Stomach (tissue), 4 donors: ENCODE measurements around the gene L3MBTL1.

Source experiments
- CTCF ChIP-seq, 7 experiments: fragments of 450-650 bp in 4 of 7; fragments of 200-600 bp in 3 of 7; sonication (generic) in 3 of 7; IDR thresholded peaks; one replicate each; pipeline ENCODE4 v1.5.1; 2016 to 2019; ENCODE audit warnings: antibody characterized with exemption in 7 of 7, control low read depth in 2 of 7, mild to moderate bottlenecking in 1 of 7
- EP300 ChIP-seq: sonication (generic); formaldehyde crosslinking; IDR thresholded peaks from one replicate; pipeline ENCODE4 v1.6.1; 2017; ENCODE audit warnings: antibody characterized with exemption
- POLR2A ChIP-seq, 4 donors: fragments of 450-650 bp; IDR thresholded peaks; one replicate each; pipeline ENCODE4 v1.6.1; 2016; ENCODE audit warnings: antibody characterized with exemption in 4 of 4, control low read depth in 2 of 4, mild to moderate bottlenecking in 1 of 4, moderate library complexity in 1 of 4
- POLR2AphosphoS5 ChIP-seq, 3 donors: sonication (generic); formaldehyde crosslinking; IDR thresholded peaks; one replicate each; pipeline ENCODE4 v1.6.1; 2016; ENCODE audit warnings: antibody characterized with exemption in 3 of 3

GRCh38 chr20:43563991-43564390, 56.5 kb downstream of the L3MBTL1 start:
- TF ChIP-seq CTCF (IDR thresholded peaks at IDR 0.05) (no peak), POLR2A (IDR thresholded peaks at IDR 0.05) (no peak), EP300 (no peak), POLR2AphosphoS5 (IDR thresholded peaks at IDR 0.05) (no peak)
